K562 (cell line): Measurements from ENCODE around the gene CGB8. TPM values are rescaled to one million over a fixed set of nuclear protein-coding genes. Genes with fewer than 3 reads are reported as not detected.
"Not testable (repeated sequence)": the region's sequence is repeated elsewhere in the genome, so short reads cannot be mapped to it uniquely, and the experiment has no call there.

Source experiments
- ATAC-seq: fragments of 200-7000 bp; cut with Tn5 transposase; 3 replicates; pipeline ENCODE4 v1.9.1; 2020; ENCODE audit warnings: moderate library complexity
- BruUV-seq: library from RNA; stranded (reverse); fragments of 400-500 nt; replicated peaks from 2 replicates; lab custom pipeline; 2021; lab: Mats Ljungman, UMichigan
- CTCF ChIA-PET: fragments of 300-600 bp; formaldehyde crosslinking; extraction: SDS; loops from one replicate; lab custom pipeline; 2021; ENCODE audit warnings: low intra/inter-chr PET ratio; lab: Yijun Ruan, JAX
- POLR2A ChIA-PET: fragments of 300-600, 350-650 bp; sonication (Branson Sonifier 250); formaldehyde crosslinking; extraction: SDS; loops from one replicate; lab custom pipeline; 2021; ENCODE audit warnings: antibody characterized with exemption, inconsistent platforms; lab: Yijun Ruan, JAX
- DNase-seq, 4 experiments: peaks; one replicate each; pipeline versions ENCODE4 v3.0.0 to v3.0.0-alpha.2; 2011 to 2018; ENCODE audit warnings: low spot score in 3 of 4, mixed read lengths in 3 of 4; ENCODE audit errors: extremely low read depth in 1 of 4
- FAIRE-seq: peaks from 2 replicates; lab custom pipeline; 2011; peaks lifted over from hg19 to GRCh38; lab: Jason Lieb, UNC
- H2AFZ ChIP-seq: 2 replicates; pipeline ENCODE4 v1.6.0; 2011; ENCODE audit warnings: low read depth, low read length, control low read depth, inconsistent platforms
- H3K27ac ChIP-seq: fragments of 200-600 bp; 3 replicates; pipeline ENCODE4 v1.8.0; 2011; ENCODE audit warnings: low read depth, mild to moderate bottlenecking, control low read depth, inconsistent platforms, low read length, moderate library complexity, mixed read lengths; ENCODE audit errors: extremely low read depth
- H3K27me3 ChIP-seq, 2 experiments: fragments of 300-600 bp in 1 of 2; 2 replicates in 1 of 2; 3 replicates in 1 of 2; pipeline versions ENCODE4 v1.6.0 to v1.8.0; 2011; ENCODE audit warnings: inconsistent platforms in 2 of 2, low read length in 2 of 2, mild to moderate bottlenecking in 1 of 2, mixed read lengths in 1 of 2, moderate library complexity in 1 of 2; ENCODE audit not compliant: control insufficient read depth in 2 of 2, insufficient read depth in 2 of 2
- H3K36me3 ChIP-seq: fragments of 300-600 bp; 3 replicates; pipeline ENCODE4 v1.8.0; 2011; ENCODE audit warnings: mild to moderate bottlenecking, low read length, inconsistent platforms; ENCODE audit not compliant: control insufficient read depth, insufficient read depth
- H3K4me1 ChIP-seq, 2 experiments: fragments of 200-600 bp in 1 of 2; replicated peaks in 1 of 2; 2 replicates in 1 of 2; 3 replicates in 1 of 2; pipeline versions ENCODE4 v1.5.1 to v1.8.0; 2011; ENCODE audit warnings: inconsistent platforms in 2 of 2, low read length in 2 of 2, mild to moderate bottlenecking in 1 of 2, mixed read lengths in 1 of 2, moderate library complexity in 1 of 2; ENCODE audit not compliant: control insufficient read depth in 2 of 2, insufficient read depth in 2 of 2
- H3K4me2 ChIP-seq: 2 replicates; pipeline ENCODE4 v1.6.1; 2011; ENCODE audit warnings: low read length, control low read depth, inconsistent platforms, mixed read lengths; ENCODE audit not compliant: insufficient read depth
- H3K4me3 ChIP-seq: fragments of 200-600 bp; sonication (generic), shearing (Covaris generic); 2 replicates; pipeline ENCODE4 v1.5.1; 2016; ENCODE audit warnings: control low read depth, inconsistent platforms
- H3K79me2 ChIP-seq: fragments of 200-600 bp; 3 replicates; pipeline ENCODE4 v1.8.0; 2011; ENCODE audit warnings: low read length, inconsistent platforms; ENCODE audit not compliant: control insufficient read depth, insufficient read depth
- H3K9ac ChIP-seq, 2 experiments: 2 replicates each; pipeline versions ENCODE4 v1.6.0 to v1.6.1; 2011; ENCODE audit warnings: low read depth in 2 of 2, low read length in 2 of 2, control low read depth in 1 of 2, inconsistent platforms in 1 of 2, mild to moderate bottlenecking in 1 of 2, mixed read lengths in 1 of 2; ENCODE audit not compliant: insufficient read depth in 1 of 2
- H3K9me1 ChIP-seq: one replicate; pipeline ENCODE4 v1.6.0; 2011; ENCODE audit warnings: inconsistent platforms, mild to moderate bottlenecking, low read length, moderate library complexity; ENCODE audit not compliant: control insufficient read depth, insufficient read depth
- H3K9me3 ChIP-seq: replicated peaks from 2 replicates; pipeline ENCODE4 v1.5.1; 2011; ENCODE audit warnings: low read depth, low read length, inconsistent platforms; ENCODE audit not compliant: control insufficient read depth, insufficient read depth
- H4K20me1 ChIP-seq: replicated peaks from 2 replicates; pipeline ENCODE4 v1.6.1; 2011; ENCODE audit warnings: low read length, inconsistent platforms, mixed read lengths; ENCODE audit not compliant: control insufficient read depth, insufficient read depth
- WGBS: fragments of 100-300 bp; shearing (Covaris generic); methylation state at CpG from one replicate; pipeline ENCODE4 v1.1.6; 2016; ENCODE audit warnings: low coverage, mixed read lengths; ENCODE audit not compliant: insufficient coverage; ENCODE audit errors: missing lambda C conversion rate; 5-methylcytosine and 5-hydroxymethylcytosine counted together
- in situ Hi-C: fragments of 300-500 bp; cut with MboI; formaldehyde crosslinking; loops from 4 replicates; pipeline ENCODE4 v1.15.0; 2018; ENCODE audit warnings: inconsistent platforms, mixed read lengths
- intact Hi-C: fragments of 100-400 bp; cut with micrococcal nuclease; formaldehyde crosslinking; loops from 2 replicates; pipeline ENCODE4 v1.14.2; 2022
- polyA plus RNA-seq, 8 experiments: library from polyadenylated mRNA; depleted of rRNA in 4 of 8; stranded (reverse) in 5 of 8; unstranded in 3 of 8; fragments of >200 nt; fragmentation: Nextera tagmentation in 2 of 8; fragmentation: Illumina TruSeq in 1 of 8; extraction: Ambion mirVana in 2 of 8; extraction: Trizol in 1 of 8; gene quantifications; 2 replicates each; pipeline versions ENCODE4 v1.2.1 to v1.2.3, GENCODE V29; 2011 to 2014; ENCODE audit warnings: inconsistent platforms in 1 of 8, missing spikeins in 1 of 8
- total RNA-seq, 7 experiments: library from RNA; depleted of rRNA in 6 of 7; stranded (reverse); fragments of >200 nt in 6 of 7; fragmentation: Illumina TruSeq in 2 of 7; extraction: Trizol in 2 of 7; gene quantifications; 2 replicates each; pipeline versions ENCODE4 v1.2.1 to v1.2.3, GENCODE V29; 2011 to 2021; ENCODE audit warnings: low replicate concordance in 1 of 7

CGB8 gene
- total and polyA plus RNA-seq, 9 of the 15 experiments (the other 6 are each of a cell fraction or from before 2014, with no cell fraction given), result not detected

DNA sequence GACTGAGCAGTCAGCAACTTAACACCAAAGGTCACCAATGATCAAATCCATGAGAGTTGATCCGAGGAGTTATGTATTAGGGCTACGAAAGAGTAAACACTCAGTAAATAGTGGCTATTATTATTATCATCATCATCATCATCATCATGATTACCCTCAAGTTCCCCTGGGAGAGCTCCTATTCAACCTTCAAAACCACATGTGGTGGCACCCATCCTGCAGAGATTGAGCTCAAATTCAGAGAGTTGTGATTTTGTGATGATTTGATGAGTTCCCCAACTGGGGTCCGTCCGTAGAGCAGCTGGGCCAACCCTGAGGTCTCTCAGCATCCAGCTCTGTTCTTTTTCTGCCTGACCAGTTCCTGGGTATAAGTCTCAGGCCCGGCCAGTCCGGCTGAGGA lies 23.8 kb downstream of the CGB8 start:
- BruUV-seq, ATAC-seq, intact Hi-C loops, DNase-seq, POLR2A ChIA-PET, H3K4me3 ChIP-seq, H3K27me3 ChIP-seq, H3K4me2 ChIP-seq, in situ Hi-C loops, H3K9ac ChIP-seq, H3K9me3 ChIP-seq, H2AFZ ChIP-seq, H3K36me3 ChIP-seq, H3K79me2 ChIP-seq, H4K20me1 ChIP-seq, H3K27ac ChIP-seq, FAIRE-seq, CTCF ChIA-PET, H3K9me1 ChIP-seq: not testable (repeated sequence)
- WGBS, result 0% methylated on average over 2 of the region's 6 CpGs
- peaks cover 6 to 16% of the 10 kb centered on the region in 2 experiments; a peak in 4 of 5 replicates for H3K4me1 ChIP-seq

DNA sequence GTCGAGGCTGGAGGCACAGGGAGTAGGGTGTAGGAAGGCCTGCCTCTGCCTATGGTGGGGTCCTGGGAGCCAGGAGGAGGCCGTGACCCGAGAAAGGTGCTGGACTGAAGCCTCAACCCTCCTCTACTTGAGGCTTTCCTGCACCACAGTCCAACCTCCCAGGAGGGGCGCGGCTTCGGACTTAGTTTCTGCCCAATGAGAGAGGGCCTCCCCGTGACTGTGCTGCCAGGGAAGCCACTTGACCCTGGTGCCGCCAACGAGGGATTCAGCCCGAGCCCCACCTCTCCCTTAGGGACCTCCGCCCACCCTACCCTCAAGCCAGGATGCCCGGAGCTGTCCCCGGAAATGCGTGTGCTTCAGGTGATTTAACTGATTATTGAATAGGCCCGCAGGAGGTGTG lies 24.7 kb downstream of the CGB8 start, which contains the start of gene CGB3:
Gene CGB3, minus strand, starts transcription at position 101 of the 400 bp plus-strand sequence. CDS start 362 bp downstream, outside the sequence.
- 3% methylated on average over 9 of the region's 15 CpGs for WGBS
- POLR2A ChIA-PET, result not testable (repeated sequence)
- peaks cover 6 to 19% of the 10 kb centered on the region in 2 experiments; a peak in 4 of 5 replicates for H3K4me1 ChIP-seq

More for the DNA sequence above, 24.7 kb downstream of the CGB8 start, which contains the start of gene CGB3:
- H3K4me2 ChIP-seq, H3K27me3 ChIP-seq, H3K36me3 ChIP-seq, in situ Hi-C loops, CTCF ChIA-PET, H3K79me2 ChIP-seq, intact Hi-C loops, BruUV-seq, ATAC-seq, FAIRE-seq, DNase-seq, H3K9ac ChIP-seq, H3K9me3 ChIP-seq, H3K4me3 ChIP-seq, H3K9me1 ChIP-seq, H4K20me1 ChIP-seq, H3K27ac ChIP-seq, H2AFZ ChIP-seq: not testable (repeated sequence)
